IPS-15b (cell line): Measurements from ENCODE around the gene CDK5.
A peak's percentile ranks its signal among the peaks of the same experiment; 100 is the strongest.

Source experiments
- H3K27me3 ChIP-seq: one replicate; pipeline ENCODE4 v1.6.1; 2013; ENCODE audit warnings: low read length; ENCODE audit not compliant: control insufficient read depth, insufficient read depth
- H3K36me3 ChIP-seq: one replicate; pipeline ENCODE4 v1.6.1; 2013; ENCODE audit warnings: low read length; ENCODE audit not compliant: control insufficient read depth, insufficient read depth
- H3K4me1 ChIP-seq: one replicate; pipeline ENCODE4 v1.6.1; 2013; ENCODE audit warnings: mild to moderate bottlenecking, low read length; ENCODE audit not compliant: control insufficient read depth, insufficient read depth
- H3K4me3 ChIP-seq: one replicate; pipeline ENCODE4 v1.5.1; 2013; ENCODE audit warnings: low read depth, low read length
- H3K9ac ChIP-seq: one replicate; pipeline ENCODE4 v1.6.1; 2013; ENCODE audit warnings: low read depth, mild to moderate bottlenecking, low read length
- H3K9me3 ChIP-seq: one replicate; pipeline ENCODE4 v1.6.1; 2013; ENCODE audit warnings: mild to moderate bottlenecking, low read length; ENCODE audit not compliant: control insufficient read depth, insufficient read depth

CDK5 gene

DNA sequence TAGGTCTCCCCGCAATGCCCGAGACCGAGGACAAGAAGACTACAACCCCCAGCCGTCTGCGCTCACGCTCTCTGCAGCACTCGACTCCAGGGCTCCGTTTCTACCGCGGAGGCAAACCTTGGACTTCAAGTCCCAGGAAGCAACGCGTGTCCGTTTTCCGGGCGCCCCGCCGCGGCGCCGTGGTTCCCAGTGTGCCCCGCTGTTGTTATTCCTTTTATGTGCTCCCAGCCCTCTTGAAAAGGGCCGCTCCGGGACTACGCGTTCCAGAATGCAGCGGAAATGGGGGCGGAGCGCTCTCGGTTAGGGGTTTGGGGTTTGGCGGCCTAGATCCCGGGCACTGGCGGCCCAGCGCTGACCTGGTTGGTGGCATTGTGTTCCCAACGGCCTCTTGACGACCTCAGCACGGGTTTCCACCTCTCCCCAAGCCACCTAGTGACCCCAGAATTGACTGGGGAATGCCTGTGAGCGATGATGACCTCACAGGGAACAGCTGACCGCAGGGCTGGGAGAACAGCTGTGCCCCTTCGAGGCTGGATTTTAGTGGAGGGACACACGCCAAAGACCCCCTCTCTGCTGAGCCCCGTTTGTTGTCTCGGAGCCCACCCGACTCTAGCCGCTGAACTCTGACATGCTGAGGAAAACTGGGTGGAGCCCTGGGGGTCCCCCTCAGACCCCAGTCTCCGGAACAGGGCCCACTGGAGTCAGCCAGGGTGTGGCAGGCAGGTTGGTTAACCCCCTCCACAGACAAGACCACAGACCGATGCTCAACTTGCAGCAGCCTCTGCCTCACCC lies 488 bp upstream of the CDK5 start:
- no peaks in the 10 kb centered on the region for H3K4me1 ChIP-seq
- H3K9me3 ChIP-seq = no peaks in the 10 kb centered on the region
- no peak overlapping the region for H3K9ac ChIP-seq

DNA sequence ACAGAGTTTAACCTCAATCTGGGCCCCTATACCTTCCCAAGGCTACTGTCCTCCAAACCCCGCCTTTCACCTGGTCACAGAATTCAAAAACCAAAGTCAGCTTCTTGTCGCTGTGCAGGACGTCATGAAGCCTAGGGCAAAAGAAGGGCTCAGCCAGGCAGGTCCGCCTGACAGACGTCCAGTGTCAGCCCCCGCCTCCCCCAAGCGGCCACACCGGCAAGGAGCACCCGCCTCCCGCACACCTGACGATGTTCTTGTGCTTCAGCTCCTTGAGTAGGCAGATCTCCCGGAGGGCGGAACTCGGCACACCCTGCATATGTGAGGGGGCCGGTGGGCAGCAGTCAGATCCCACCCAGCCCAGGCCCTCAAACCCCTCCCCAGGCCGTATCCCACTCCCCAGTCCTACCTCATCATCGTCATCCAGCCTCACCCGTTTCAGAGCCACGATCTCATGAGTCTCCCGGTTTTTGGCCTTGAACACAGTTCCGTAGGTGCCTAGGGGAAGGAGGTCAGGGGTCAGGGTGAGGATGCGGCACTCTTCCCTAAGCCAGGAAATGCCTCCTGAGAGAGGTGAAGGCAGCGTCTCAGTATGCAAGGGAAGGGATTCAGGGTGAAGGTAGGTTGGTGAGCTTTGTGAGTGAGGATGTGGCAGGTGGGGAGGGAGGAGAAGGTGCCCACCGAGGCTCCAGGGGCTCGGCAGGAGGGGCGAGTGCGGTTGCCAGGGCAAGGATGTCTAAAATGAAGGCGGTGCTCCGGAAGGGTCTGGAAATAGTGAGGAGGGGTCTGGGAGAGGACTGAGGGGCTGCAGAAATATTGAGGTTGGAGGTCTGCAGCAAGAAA lies 811 bp downstream of the CDK5 start:
- Histone ChIP-seq H3K9ac (no peak overlapping the region), H3K27me3 (peaks cover 27% of the 10 kb centered on the region), H3K4me1 (no peaks in the 10 kb centered on the region), H3K4me3 (peak overlapping the region; percentile 89), H3K9me3 (no peaks in the 10 kb centered on the region), H3K36me3 (no peaks in the 10 kb centered on the region)

More for the DNA sequence above, 488 bp upstream of the CDK5 start:
- Histone ChIP-seq H3K27me3 (peaks cover 19% of the 10 kb centered on the region), H3K4me3 (peak overlapping the region; percentile 89), H3K36me3 (no peaks in the 10 kb centered on the region)

DNA sequence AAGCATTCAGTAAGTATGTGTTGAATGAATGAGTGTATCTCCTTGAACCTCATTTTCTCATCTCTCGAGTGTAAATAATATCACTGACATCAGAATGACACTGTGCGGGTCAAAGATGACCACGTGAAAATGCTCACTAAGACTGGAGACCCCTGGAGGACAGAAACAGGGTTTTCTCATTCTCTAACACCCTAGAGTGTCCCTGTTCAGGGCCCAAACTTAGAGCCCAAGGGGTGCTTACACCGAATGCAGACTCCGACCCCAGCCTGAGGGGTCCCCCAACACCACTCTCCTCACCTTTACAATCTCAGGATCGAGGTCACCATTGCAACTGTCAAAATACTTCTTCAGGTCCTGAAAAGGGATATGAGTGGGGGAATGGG lies 1.4 kb downstream of the CDK5 start:
- Histone ChIP-seq H3K9ac (no peak overlapping the region), H3K4me1 (no peaks in the 10 kb centered on the region)

DNA sequence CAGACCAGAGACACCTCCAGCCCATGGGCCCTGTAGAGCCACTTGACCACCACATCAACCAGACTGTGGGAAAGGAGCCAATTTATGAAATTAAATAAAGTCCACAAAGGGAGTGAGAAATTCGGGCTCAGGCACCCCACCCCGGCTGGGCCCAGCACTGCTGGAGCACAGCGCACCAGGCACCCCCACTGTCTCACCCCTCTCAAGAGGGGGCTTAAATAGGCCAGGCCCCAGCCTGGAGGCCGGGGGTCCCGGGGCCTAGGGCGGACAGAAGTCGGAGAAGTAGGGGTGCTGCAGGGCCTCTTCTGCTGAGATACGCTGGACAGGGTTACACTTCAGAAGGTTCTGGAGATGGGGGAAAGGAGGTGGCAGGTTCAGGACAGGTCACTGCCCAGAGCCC lies 3.9 kb downstream of the CDK5 start:
- Histone ChIP-seq H3K4me1 (no peaks in the 10 kb centered on the region), H3K36me3 (no peaks in the 10 kb centered on the region), H3K27me3 (peaks cover 38% of the 10 kb centered on the region), H3K4me3 (no peak overlapping the region), H3K9ac (no peak overlapping the region), H3K9me3 (no peaks in the 10 kb centered on the region)

More for the DNA sequence above, 1.4 kb downstream of the CDK5 start:
- peaks cover 32% of the 10 kb centered on the region for H3K27me3 ChIP-seq
- no peaks in the 10 kb centered on the region for H3K9me3 ChIP-seq
- H3K36me3 ChIP-seq = no peaks in the 10 kb centered on the region
- H3K4me3 ChIP-seq = peak overlapping the region; percentile 89

DNA sequence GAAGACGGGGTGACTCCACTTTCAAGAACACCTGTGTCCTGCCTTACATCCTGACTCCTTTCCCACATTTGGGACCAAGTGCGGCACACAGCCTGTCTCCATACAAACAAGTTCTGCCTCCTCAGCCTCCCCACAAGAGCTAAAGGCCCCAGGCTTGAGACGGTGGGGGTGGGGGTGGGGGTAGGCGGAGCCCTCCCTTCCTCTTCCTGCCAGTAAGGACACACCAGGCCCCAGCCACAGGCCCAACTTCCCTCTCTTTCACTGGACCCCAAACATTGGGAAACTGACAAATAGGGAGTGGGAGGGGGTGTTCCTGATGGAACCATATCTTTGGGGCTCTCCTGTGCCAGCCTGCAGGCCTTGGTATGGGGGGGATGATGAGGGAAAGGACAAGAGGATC lies 4.6 kb downstream of the CDK5 start:
- no peaks in the 10 kb centered on the region for H3K9me3 ChIP-seq
- H3K36me3 ChIP-seq = no peaks in the 10 kb centered on the region
- peaks cover 38% of the 10 kb centered on the region for H3K27me3 ChIP-seq
- no peak overlapping the region for H3K9ac ChIP-seq
- H3K4me1 ChIP-seq = no peaks in the 10 kb centered on the region
- H3K4me3 ChIP-seq = no peak overlapping the region

DNA sequence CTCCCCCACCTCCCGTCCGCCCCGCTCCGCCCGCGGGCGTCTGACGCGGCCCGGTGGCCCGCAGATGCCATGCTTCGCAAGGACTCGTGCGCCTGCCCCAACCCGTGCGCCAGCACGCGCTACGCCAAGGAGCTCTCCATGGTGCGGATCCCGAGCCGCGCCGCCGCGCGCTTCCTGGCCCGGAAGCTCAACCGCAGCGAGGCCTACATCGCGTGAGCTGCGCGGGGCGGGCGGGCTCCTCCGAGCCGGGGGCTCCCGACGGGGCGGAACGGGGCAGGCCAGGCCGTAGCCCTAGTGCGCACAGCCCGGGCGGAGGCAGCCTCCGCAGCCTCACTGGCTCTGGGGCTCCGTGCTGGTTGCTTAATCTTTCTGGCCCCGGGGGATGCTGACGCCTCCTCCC lies 6.6 kb downstream of the CDK5 start:
- peak overlapping the region; percentile 22 for H3K4me3 ChIP-seq

DNA sequence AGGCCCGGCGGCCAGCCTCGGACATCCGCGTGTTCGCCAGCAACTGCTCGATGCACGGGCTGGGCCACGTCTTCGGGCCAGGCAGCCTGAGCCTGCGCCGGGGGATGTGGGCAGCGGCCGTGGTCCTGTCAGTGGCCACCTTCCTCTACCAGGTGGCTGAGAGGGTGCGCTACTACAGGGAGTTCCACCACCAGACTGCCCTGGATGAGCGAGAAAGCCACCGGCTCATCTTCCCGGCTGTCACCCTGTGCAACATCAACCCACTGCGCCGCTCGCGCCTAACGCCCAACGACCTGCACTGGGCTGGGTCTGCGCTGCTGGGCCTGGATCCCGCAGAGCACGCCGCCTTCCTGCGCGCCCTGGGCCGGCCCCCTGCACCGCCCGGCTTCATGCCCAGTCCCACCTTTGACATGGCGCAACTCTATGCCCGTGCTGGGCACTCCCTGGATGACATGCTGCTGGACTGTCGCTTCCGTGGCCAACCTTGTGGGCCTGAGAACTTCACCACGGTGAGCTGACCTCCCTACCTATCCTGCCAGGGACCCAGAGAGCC lies 8.7 kb downstream of the CDK5 start:
- Histone ChIP-seq H3K36me3 (no peaks in the 10 kb centered on the region), H3K9ac (peak overlapping the region; percentile 24)

More for the DNA sequence above, 6.6 kb downstream of the CDK5 start:
- H3K9me3 ChIP-seq = no peaks in the 10 kb centered on the region
- no peak overlapping the region for H3K9ac ChIP-seq
- no peaks in the 10 kb centered on the region for H3K4me1 ChIP-seq
- peaks cover 30% of the 10 kb centered on the region for H3K27me3 ChIP-seq
- H3K36me3 ChIP-seq = no peaks in the 10 kb centered on the region

DNA sequence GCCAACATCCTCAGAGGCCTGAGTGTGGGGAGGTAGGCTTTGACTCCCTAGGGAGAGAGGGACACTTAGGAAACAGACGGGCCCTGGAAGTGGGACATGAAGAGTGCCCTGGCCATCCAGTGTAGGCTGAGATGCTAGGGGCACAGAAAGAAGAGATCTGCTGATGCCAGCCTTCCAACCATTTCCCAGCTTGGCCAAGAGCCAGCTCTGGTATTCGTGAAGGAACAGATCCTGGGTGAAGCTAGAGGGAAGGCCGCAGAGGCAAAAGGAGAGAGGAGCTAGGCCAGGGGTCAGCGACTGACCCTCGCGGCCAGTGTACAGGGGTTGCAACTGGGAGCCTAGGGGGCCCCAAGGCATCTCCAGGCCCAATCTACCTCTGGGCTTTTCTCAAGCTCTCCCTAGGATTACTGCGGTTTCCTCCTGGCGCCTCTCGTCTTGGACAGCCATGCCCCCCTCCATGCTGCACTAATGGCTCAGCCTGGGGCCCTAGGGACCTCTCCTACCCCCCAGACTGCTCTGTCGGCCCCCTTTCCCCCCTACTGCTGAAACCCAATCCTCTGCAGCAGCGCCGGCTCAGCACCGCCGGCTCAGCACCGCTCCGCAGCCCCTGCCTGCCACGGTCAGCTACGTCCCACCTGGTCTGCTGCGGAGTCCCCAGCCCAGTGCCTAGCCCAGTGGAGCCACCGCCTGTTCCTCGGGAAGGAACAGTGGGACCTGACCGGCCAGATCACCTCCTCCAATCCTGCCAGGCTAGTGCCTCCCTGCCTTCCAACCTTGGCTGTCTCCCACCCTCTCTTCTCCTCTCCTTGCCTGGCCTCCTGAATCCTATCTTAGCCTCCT lies 9.5 kb downstream of the CDK5 start, which contains the start of gene ASIC3:
Gene ASIC3, plus strand, starts transcription at position 556 of the 840 bp plus-strand sequence. CDS start 355 bp downstream, outside the sequence.
- Histone ChIP-seq H3K4me1 (no peaks in the 10 kb centered on the region), H3K27me3 (peaks cover 25% of the 10 kb centered on the region), H3K36me3 (no peaks in the 10 kb centered on the region), H3K4me3 (no peak within 1 kb of the TSS), H3K9me3 (no peaks in the 10 kb centered on the region), H3K9ac (peak within 1 kb of the TSS; percentile 24)

More for the DNA sequence above, 8.7 kb downstream of the CDK5 start:
- no peak overlapping the region for H3K4me3 ChIP-seq
- no peaks in the 10 kb centered on the region for H3K9me3 ChIP-seq
- peaks cover 25% of the 10 kb centered on the region for H3K27me3 ChIP-seq
- H3K4me1 ChIP-seq = no peaks in the 10 kb centered on the region

DNA sequence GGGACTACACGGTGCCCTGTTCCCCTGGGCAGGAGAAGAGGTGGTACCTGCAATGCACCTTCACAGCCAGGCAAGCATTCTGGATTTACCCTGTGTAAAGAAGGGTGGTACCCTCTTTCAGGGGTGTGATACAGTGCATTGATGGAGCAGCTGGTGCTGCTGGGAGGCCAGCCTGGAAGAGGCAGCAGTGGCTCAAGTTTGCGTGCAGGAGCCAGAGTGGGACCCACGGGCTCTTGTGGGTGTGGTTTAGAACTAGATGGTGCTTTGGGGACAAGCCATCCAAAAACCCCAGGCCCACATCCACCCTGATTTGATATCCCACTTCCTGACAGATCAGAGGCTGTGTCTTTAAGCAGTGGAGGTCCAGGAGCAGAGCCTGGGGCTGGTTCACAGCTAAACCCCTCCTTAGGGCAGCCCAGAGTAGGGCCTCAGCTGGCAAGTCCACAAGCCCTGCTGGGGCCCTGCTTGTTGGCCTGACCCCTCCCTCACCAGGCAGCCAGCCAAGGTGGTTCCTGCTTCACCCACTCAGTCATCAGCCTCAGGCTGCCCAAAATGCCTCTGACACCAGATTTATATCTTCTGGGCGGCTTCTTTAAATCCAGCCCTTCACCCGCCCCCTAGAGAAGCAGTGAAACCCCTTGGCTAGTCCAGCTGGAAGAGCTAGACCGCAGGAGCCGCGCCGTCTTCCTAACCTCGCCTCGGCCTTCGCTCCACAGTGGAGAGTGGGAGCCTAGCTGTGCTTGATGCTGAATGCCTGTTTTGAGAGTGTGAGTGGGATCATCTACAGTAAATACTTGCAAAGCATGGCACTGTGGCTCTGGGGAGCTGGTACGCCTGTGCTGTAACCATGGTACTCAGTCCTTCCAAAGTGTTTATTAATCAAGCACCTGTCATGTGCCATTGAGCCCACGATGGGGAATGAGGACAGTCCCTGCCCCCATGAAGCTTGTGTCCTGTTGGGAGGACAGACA lies 10.8 kb downstream of the CDK5 start:
- H3K4me3 ChIP-seq = no peak overlapping the region
- H3K36me3 ChIP-seq = no peaks in the 10 kb centered on the region
- H3K4me1 ChIP-seq = no peaks in the 10 kb centered on the region
- peaks cover 17% of the 10 kb centered on the region for H3K27me3 ChIP-seq
- H3K9me3 ChIP-seq = no peaks in the 10 kb centered on the region
- H3K9ac ChIP-seq = no peak overlapping the region

DNA sequence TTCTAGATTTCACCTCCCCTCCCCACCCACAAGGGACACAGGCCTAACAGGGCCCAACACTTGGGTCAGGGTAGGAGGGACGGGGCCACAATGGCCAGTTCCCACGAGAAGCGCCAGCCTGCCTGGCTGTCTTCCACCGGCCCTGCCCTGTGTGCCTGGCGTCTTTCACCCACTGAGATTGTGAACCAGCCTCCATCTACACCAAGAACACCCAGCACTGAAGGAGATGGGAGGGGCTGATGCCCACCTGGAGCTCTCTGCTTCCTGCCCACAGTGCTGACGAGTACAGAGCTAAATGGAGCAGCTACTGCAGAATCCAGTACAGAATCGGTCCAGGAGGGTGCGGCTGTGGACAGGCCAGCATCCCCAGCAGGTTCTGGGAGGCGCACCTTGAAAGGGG lies 11.7 kb downstream of the CDK5 start:
- H3K27me3 ChIP-seq = peaks cover 12% of the 10 kb centered on the region
- no peaks in the 10 kb centered on the region for H3K4me1 ChIP-seq
- H3K4me3 ChIP-seq = no peak overlapping the region
- no peaks in the 10 kb centered on the region for H3K36me3 ChIP-seq
- no peak overlapping the region for H3K9ac ChIP-seq
- no peaks in the 10 kb centered on the region for H3K9me3 ChIP-seq
